PC-3 (cell line): ENCODE measurements around the gene NUDT4B. TPM values are rescaled to one million over a fixed set of nuclear protein-coding genes. Genes with fewer than 3 reads are reported as not detected.
"Not testable (repeated sequence)": the region's sequence is repeated elsewhere in the genome, so short reads cannot be mapped to it uniquely, and the experiment has no call there.

ENCODE experiments used
- ATAC-seq: fragments of 200-7000 bp; cut with Tn5 transposase; 2 replicates; pipeline ENCODE4 v1.9.1; 2020; ENCODE audit warnings: mild to moderate bottlenecking, moderate library complexity
- BruUV-seq: library from RNA; stranded (reverse); fragments of 400-500 nt; replicated peaks from 2 replicates; lab custom pipeline; 2021; lab: Mats Ljungman, UMichigan
- CTCF ChIA-PET: fragments of 300-600 bp; sonication (Branson Sonifier 250); formaldehyde crosslinking; loops from one replicate; lab custom pipeline; 2022; ENCODE audit warnings: antibody characterized with exemption; lab: Charles Lee
- POLR2A ChIA-PET: fragments of 300-600 bp; sonication (Branson Sonifier 250); formaldehyde crosslinking; loops from one replicate; lab custom pipeline; 2022; ENCODE audit warnings: antibody characterized with exemption; ENCODE audit not compliant: unreplicated experiment; lab: Charles Lee
- DNase-seq: peaks from one replicate; pipeline ENCODE4 v3.0.0-alpha.2; 2015
- H2AFZ ChIP-seq: fragments of 300-600 bp; sonication (generic); 2 replicates; pipeline ENCODE4 v1.6.0; 2016; ENCODE audit warnings: antibody characterized with exemption, low read length
- H3F3A ChIP-seq: fragments of 300-600 bp; sonication (generic); one replicate; pipeline ENCODE4 v1.6.0; 2017; ENCODE audit warnings: antibody characterized with exemption, low read length, control low read depth, mild to moderate bottlenecking; ENCODE audit not compliant: unreplicated experiment
- H3K27ac ChIP-seq: fragments of 300-600 bp; sonication (generic); 2 replicates; pipeline ENCODE4 v1.5.1; 2016; ENCODE audit warnings: mild to moderate bottlenecking, low read length
- H3K27me3 ChIP-seq: fragments of 300-600 bp; sonication (generic); 2 replicates; pipeline ENCODE4 v1.6.1; 2016; ENCODE audit warnings: low read length, mixed read lengths
- H3K36me3 ChIP-seq: fragments of 300-600 bp; sonication (generic); 2 replicates; pipeline ENCODE4 v1.6.1; 2016; ENCODE audit warnings: low read depth, mixed run types, low read length, mixed read lengths
- H3K4me1 ChIP-seq: fragments of 300-600 bp; sonication (generic); 2 replicates; pipeline ENCODE4 v1.5.1; 2016; ENCODE audit warnings: low read length; ENCODE audit not compliant: insufficient read depth
- H3K4me2 ChIP-seq: fragments of 300-600 bp; sonication (generic); 2 replicates; pipeline ENCODE4 v1.6.0; 2016; ENCODE audit warnings: low read length
- H3K4me3 ChIP-seq: fragments of 300-600 bp; sonication (generic); 2 replicates; pipeline ENCODE4 v1.5.1; 2016; ENCODE audit warnings: mild to moderate bottlenecking, low read length, mixed read lengths
- H3K79me2 ChIP-seq: fragments of 300-600 bp; sonication (generic); 2 replicates; pipeline ENCODE4 v1.6.1; 2017; ENCODE audit warnings: low read length, mixed read lengths
- H3K9ac ChIP-seq: fragments of 300-600 bp; sonication (generic); 2 replicates; pipeline ENCODE4 v1.6.0; 2016; ENCODE audit warnings: mild to moderate bottlenecking, low read length
- H3K9me2 ChIP-seq: fragments of 300-600 bp; sonication (generic); replicated peaks from 2 replicates; pipeline ENCODE4 v1.6.1; 2016; ENCODE audit warnings: mixed run types, low read length, mixed read lengths
- H3K9me3 ChIP-seq: fragments of 300-600 bp; sonication (generic); 2 replicates; pipeline ENCODE4 v1.6.1; 2016; ENCODE audit warnings: low read length, mixed read lengths
- H4K20me1 ChIP-seq: fragments of 300-600 bp; sonication (generic); 2 replicates; pipeline ENCODE4 v1.6.1; 2016; ENCODE audit warnings: low read length, mixed read lengths
- intact Hi-C: fragments of 100-400 bp; cut with micrococcal nuclease; formaldehyde crosslinking; loops from 2 replicates; pipeline ENCODE4 v1.9.0; 2023
- total RNA-seq: library from RNA; depleted of rRNA; stranded (reverse); fragments of >200 nt; gene quantifications from 2 replicates; pipeline ENCODE4 v1.2.3, GENCODE V29; 2014

NUDT4B gene
- total RNA-seq, 1 experiment from 2014 or later: 18.0 TPM

GRCh38 chr1:148710772-148711523, 37.6 kb upstream of the NUDT4B start:
- intact Hi-C loops, H3K9ac ChIP-seq, H3K27ac ChIP-seq, H3K9me2 ChIP-seq, H3K4me1 ChIP-seq, H4K20me1 ChIP-seq, H3K4me3 ChIP-seq, DNase-seq, H3K79me2 ChIP-seq, BruUV-seq, CTCF ChIA-PET, POLR2A ChIA-PET, H3K36me3 ChIP-seq, H3K9me3 ChIP-seq, H3F3A ChIP-seq, H3K4me2 ChIP-seq, H3K27me3 ChIP-seq, H2AFZ ChIP-seq: not testable (repeated sequence)
- peak; percentile 79 for ATAC-seq

GRCh38 chr1:148712353-148712752, 36.2 kb upstream of the NUDT4B start:
- ATAC-seq, H3K79me2 ChIP-seq, H3K9ac ChIP-seq, CTCF ChIA-PET, H3F3A ChIP-seq, H3K9me3 ChIP-seq, intact Hi-C loops, H3K36me3 ChIP-seq, DNase-seq, H3K9me2 ChIP-seq, BruUV-seq, H3K4me3 ChIP-seq, H3K27ac ChIP-seq, H3K27me3 ChIP-seq, POLR2A ChIA-PET, H3K4me2 ChIP-seq, H4K20me1 ChIP-seq, H3K4me1 ChIP-seq, H2AFZ ChIP-seq: not testable (repeated sequence)

GRCh38 chr1:148715518-148715917, 33.1 kb upstream of the NUDT4B start:
- H3K9ac ChIP-seq, intact Hi-C loops, DNase-seq, H3K36me3 ChIP-seq, H2AFZ ChIP-seq, H4K20me1 ChIP-seq, H3F3A ChIP-seq, H3K4me1 ChIP-seq, H3K4me3 ChIP-seq, H3K79me2 ChIP-seq, H3K27ac ChIP-seq, H3K27me3 ChIP-seq, H3K9me3 ChIP-seq, POLR2A ChIA-PET, CTCF ChIA-PET, H3K4me2 ChIP-seq, H3K9me2 ChIP-seq, ATAC-seq, BruUV-seq: not testable (repeated sequence)

GRCh38 chr1:148716966-148717520, 31.5 kb upstream of the NUDT4B start:
- ATAC-seq, DNase-seq, H3K36me3 ChIP-seq, BruUV-seq, H3K4me1 ChIP-seq, H3K4me3 ChIP-seq, H3K27me3 ChIP-seq, intact Hi-C loops, CTCF ChIA-PET, H3K9me3 ChIP-seq, H3K4me2 ChIP-seq, H3K9me2 ChIP-seq, H3K27ac ChIP-seq, H3K79me2 ChIP-seq, POLR2A ChIA-PET, H2AFZ ChIP-seq, H4K20me1 ChIP-seq, H3K9ac ChIP-seq, H3F3A ChIP-seq: not testable (repeated sequence)

- H3K27ac ChIP-seq, H3F3A ChIP-seq, H3K36me3 ChIP-seq, ATAC-seq, H3K79me2 ChIP-seq, H3K9me3 ChIP-seq, DNase-seq, H4K20me1 ChIP-seq, H3K4me1 ChIP-seq, H3K4me2 ChIP-seq, CTCF ChIA-PET, H3K27me3 ChIP-seq, H2AFZ ChIP-seq, POLR2A ChIA-PET, intact Hi-C loops, H3K9me2 ChIP-seq, BruUV-seq, H3K9ac ChIP-seq, H3K4me3 ChIP-seq: not testable (repeated sequence)
Measured at GRCh38 chr1:148720918-148721317, 27.7 kb upstream of the NUDT4B start.

- H3K27me3 ChIP-seq, ATAC-seq, H3K9me3 ChIP-seq, H3K4me3 ChIP-seq, BruUV-seq, CTCF ChIA-PET, intact Hi-C loops, H4K20me1 ChIP-seq, H2AFZ ChIP-seq, H3K9ac ChIP-seq, POLR2A ChIA-PET, H3K9me2 ChIP-seq, H3K4me2 ChIP-seq, H3K79me2 ChIP-seq, H3K36me3 ChIP-seq, H3K4me1 ChIP-seq, H3K27ac ChIP-seq, DNase-seq, H3F3A ChIP-seq: not testable (repeated sequence)
Measured at GRCh38 chr1:148722758-148723157, 25.8 kb upstream of the NUDT4B start.
